ENCODE results near the gene XAF1. TPM values are rescaled to one million over a fixed set of nuclear protein-coding genes. Genes with fewer than 3 reads are reported as not detected.

XAF1 gene, protein sequence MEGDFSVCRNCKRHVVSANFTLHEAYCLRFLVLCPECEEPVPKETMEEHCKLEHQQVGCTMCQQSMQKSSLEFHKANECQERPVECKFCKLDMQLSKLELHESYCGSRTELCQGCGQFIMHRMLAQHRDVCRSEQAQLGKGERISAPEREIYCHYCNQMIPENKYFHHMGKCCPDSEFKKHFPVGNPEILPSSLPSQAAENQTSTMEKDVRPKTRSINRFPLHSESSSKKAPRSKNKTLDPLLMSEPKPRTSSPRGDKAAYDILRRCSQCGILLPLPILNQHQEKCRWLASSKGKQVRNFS
- total RNA-seq, result 41.4 and 108 TPM in 2 replicates

DNA sequence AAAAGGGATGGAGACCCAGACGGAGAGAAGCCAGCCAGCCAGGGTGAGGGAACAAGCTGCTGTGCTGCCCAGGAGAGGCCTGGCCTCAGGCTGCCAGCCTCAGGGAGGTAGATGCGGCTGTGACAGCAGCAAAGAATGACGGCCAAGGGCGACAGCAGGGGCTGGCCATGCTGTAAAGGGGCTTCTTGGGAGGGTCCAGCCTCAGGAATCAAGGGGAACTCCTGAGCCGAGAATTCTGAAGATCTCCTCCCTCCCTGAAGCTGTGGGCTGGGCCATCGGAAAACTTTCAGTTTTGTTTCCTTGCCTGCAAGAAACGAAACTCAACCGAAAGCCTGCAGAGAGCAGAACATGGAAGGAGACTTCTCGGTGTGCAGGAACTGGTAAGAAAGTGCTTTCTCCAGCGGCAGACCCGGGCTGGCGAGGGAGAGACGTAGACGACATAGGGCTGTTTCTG, at the start of gene XAF1:
Gene XAF1, plus strand, starts transcription at position 316 of the 454 bp plus-strand sequence. Its CDS starts 33 bp downstream, at position 349.

DNA sequence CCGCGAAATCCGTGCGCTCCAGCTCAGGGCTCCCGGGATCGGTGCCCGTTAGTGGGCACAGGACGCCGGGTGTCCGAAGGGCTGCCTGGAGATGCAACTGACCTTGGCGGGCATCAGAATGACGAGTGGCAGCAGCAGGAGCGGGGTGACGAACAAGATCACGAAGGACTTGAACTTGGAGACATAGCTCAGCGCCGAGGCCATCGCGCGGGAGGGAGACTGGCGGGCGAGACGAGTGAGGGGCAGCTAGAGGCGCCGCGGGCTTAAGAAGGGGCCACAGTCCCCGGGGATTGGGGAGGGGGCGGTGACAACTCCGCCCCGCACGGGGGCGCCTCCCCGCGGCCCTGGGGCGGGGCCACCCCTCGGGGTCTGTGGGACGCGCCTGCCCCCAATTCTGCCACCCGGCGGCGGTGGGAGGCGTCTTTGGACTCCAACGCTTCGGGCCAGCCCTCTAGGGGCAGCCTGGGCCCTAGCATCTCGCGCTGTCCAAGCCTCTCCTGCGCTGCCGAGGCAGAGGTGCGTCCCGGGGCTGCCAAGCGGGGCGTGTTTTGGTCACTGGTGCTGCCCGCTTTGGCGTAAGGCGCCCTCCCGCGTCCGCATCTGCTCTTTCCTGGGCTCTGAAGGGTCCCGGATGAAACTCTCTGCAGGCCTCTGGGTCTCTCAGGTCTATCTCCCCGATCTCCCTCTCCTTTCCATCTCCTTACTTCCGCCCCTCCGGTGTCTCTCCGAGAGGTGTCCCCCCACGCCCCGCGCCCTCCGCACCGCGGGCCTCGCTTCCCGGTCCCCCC, 42.5 kb upstream of the XAF1 start, which contains the start of gene SLC13A5:
Gene SLC13A5, minus strand, starts transcription at position 240 of the 788 bp plus-strand sequence. Its CDS starts 36 bp downstream, at position 204.

DNA sequence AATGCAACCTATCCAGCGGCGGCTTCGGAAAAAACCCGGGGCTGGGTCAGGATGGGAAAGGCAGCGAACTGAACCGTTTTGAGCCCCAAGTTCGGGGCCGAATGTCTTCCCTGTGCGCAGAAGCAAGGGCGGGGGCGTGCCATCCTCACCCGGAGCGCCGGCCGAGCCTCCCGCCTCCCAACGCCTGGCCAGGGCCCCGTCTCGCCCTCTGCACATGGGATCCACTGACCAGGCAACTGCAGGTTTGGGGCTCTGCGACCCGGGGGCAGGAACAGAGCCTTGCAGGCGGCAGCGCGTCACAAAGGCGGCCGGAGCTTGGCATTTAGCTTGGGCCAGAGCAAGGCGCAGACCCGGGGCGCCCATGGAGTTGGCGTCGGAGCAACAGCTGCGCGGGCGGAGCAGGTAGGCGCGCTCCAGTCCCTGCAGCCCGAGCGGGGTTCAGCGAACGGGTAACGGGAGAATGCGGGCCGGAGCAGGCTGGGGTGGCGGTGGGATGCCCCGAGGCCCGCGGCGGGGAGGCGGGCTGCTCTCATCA, 20.1 kb downstream of the XAF1 start, which contains the start of gene FBXO39:
Gene FBXO39, plus strand, starts transcription at position 345 of the 535 bp plus-strand sequence. CDS start 3,654 bp downstream, outside the sequence.

Small RNA genes within 50 kb of the gene (small RNA-seq; reads per million reads assigned to genes)
- not detected for gene AC004706.2 (ENCODE audit: low replicate concordance)

Other genes starting within 250 kb of the XAF1 start
- 0.43 and 0.44 TPM in 2 replicates for gene PITPNM3, start 199.5 kb upstream of the XAF1 start, total RNA-seq
- gene KIAA0753, start 115.3 kb upstream of the XAF1 start, total RNA-seq, result 17.1 and 17.3 TPM in 2 replicates
- 47.3 and 68.9 TPM in 2 replicates for gene TXNDC17, start 115.0 kb upstream of the XAF1 start, total RNA-seq
- 7.2 and 8.4 TPM in 2 replicates for gene MED31, start 104.4 kb upstream of the XAF1 start, total RNA-seq
- 1.1 TPM in 1 of 2 replicates, not detected in the other for gene C17orf100, start 104.3 kb upstream of the XAF1 start, total RNA-seq
- under 0.01 TPM in 1 of 2 replicates, not detected in the other for gene SLC13A5, start 42.7 kb upstream of the XAF1 start, total RNA-seq
- 0.22 TPM in 1 of 2 replicates, not detected in the other for gene FBXO39, start 20.2 kb downstream of the XAF1 start, total RNA-seq
- gene TEKT1, start 75.7 kb downstream of the XAF1 start, total RNA-seq, result not detected in 2 replicates
- gene ALOX12, start 240.0 kb downstream of the XAF1 start, total RNA-seq, result not detected in 2 replicates